ENCODE data around the gene SUPT4H1.

SUPT4H1 gene

DNA sequence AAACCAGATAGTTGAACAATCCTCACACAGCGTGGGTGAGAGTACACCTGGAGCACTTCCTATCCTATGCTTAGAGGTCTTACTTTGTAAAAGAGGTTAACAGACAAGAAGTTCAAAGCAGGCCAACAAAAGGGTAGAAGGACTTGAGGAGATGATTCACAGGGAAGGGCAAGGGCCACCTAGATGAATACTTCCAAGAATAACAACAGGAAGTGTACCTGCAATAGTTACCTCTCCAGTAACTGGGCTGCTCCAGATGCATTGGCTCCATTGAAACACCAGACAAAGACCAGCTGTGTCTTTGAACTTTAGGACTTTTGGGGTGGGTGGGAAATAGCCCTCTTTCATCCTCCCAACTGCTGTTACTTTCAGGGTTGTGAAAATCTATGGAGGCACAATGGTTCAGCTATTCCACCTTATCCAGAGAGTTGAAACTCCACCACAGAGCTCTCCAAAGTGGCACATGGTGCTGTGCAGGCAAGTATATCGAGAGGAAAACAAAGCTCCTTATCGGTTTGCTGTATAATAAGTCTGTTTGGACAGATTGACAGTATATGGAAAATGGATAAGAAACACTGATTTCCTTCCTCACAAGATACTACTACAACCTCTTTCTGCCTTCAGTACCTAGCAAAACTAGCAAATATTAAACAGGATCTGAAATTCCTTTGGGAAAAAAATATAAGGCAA is 42.7 kb upstream of the SUPT4H1 start:
- in situ Hi-C loops (cut with MboI; ENCODE audit: low sequenced_read_pairs, unreplicated experiment), result no loop called here
- TF ChIP-seq, protein P1, sequence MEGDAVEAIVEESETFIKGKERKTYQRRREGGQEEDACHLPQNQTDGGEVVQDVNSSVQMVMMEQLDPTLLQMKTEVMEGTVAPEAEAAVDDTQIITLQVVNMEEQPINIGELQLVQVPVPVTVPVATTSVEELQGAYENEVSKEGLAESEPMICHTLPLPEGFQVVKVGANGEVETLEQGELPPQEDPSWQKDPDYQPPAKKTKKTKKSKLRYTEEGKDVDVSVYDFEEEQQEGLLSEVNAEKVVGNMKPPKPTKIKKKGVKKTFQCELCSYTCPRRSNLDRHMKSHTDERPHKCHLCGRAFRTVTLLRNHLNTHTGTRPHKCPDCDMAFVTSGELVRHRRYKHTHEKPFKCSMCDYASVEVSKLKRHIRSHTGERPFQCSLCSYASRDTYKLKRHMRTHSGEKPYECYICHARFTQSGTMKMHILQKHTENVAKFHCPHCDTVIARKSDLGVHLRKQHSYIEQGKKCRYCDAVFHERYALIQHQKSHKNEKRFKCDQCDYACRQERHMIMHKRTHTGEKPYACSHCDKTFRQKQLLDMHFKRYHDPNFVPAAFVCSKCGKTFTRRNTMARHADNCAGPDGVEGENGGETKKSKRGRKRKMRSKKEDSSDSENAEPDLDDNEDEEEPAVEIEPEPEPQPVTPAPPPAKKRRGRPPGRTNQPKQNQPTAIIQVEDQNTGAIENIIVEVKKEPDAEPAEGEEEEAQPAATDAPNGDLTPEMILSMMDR (IDR thresholded peaks at IDR 0.05; ENCODE audit: borderline replicate concordance, control extremely low read depth, extremely low read depth, insufficient read depth, missing control alignments), result no peak
- DNase-seq (ENCODE audit: low spot score), result no peak

DNA sequence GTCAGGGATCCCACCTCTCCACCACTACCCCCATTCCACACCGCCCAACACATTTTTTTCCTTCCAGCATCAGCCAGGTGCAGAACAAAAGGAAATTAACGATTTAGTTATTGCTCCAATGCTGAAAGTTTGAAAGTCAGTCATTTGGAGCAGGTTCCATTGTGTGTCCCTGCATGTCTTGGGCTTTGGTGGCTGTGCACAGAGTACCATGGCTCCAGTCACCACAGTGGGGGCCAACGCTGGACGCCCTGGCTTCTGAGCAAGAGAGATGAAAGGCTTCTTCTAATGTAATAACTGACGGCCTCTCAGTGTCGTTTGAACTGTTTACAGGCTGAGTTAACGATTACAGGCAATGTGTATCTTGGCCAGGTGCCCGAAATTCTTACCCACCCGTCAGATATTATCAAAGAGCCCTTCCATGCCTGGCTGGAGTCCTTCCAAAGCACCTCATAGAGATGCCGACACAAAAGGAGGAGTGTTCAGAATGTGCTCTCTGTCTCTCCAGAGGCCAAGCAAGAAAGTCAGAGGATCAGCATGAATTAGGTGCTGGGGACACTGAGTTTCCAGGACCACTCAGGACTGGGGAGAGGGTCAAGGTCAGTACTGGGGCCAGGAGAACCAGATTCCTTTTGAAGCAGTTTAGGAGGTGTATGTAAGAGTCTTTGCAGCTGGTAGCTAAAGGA is 39.4 kb upstream of the SUPT4H1 start:
- TF ChIP-seq, protein P1 (IDR thresholded peaks at IDR 0.05; ENCODE audit: borderline replicate concordance, control extremely low read depth, extremely low read depth, insufficient read depth, missing control alignments), result no peak
- in situ Hi-C loops (cut with MboI; ENCODE audit: low sequenced_read_pairs, unreplicated experiment), result no loop called here
- no peak for DNase-seq (ENCODE audit: low spot score)

- TF ChIP-seq, protein P1 (IDR thresholded peaks at IDR 0.05; ENCODE audit: borderline replicate concordance, control extremely low read depth, extremely low read depth, insufficient read depth, missing control alignments), result no peak
- in situ Hi-C loops (cut with MboI; ENCODE audit: low sequenced_read_pairs, unreplicated experiment), result no loop called here
- no peak for DNase-seq (ENCODE audit: low spot score)
Observed at GRCh38 chr17:58390884-58391283, 38.9 kb upstream of the SUPT4H1 start.

DNA sequence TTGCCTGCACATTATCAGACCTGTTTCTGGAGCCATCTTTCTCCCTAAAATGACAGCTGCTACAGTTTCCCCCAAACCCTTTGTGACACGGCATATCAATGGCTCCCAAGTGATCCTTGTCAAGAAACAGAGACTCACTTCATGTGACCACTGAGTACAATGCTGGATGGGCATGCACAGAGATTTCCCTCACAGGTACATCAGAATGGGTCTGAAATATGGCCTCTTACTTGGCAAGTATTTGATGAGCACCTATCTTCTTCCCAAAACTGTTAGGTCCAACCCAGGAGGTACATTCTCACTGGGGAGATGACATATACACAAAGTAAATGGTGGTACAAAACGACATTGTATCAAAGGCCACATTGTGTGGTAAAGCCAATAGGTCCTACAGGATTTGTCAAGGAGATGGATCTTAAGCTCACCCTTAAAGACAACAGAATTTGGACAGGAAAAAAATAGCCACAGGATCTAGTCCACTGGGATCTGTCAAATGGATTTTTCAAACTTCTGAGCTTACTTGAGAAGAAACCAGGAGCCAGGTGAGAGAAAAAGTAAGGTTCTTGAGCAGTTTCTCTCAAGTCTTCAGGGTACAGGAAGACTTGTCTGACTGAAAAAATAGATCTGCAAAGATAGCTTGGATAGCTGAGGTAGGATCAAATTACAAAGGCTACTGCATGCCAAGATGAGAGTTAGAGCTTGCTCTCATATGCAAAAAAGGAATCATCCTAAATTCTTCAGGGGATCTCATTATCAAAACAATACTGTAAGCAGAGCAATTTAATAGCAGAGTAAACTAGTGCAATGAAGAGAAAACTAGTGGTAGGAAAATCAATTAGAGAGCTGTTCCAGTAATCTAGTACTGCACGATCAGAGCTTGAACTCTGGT is 36.5 kb upstream of the SUPT4H1 start:
- in situ Hi-C loops (cut with MboI; ENCODE audit: low sequenced_read_pairs, unreplicated experiment), result no loop called here
- TF ChIP-seq, protein P1 (IDR thresholded peaks at IDR 0.05; ENCODE audit: borderline replicate concordance, control extremely low read depth, extremely low read depth, insufficient read depth, missing control alignments), result no peak
- DNase-seq (ENCODE audit: low spot score), result no peak

GRCh38 chr17:58387834-58388233 is 35.8 kb upstream of the SUPT4H1 start:
- no peak for DNase-seq (ENCODE audit: low spot score)
- in situ Hi-C loops (cut with MboI; ENCODE audit: low sequenced_read_pairs, unreplicated experiment), result no loop called here
- TF ChIP-seq, protein P1 (IDR thresholded peaks at IDR 0.05; ENCODE audit: borderline replicate concordance, control extremely low read depth, extremely low read depth, insufficient read depth, missing control alignments), result no peak

GRCh38 chr17:58386708-58387107 is 34.7 kb upstream of the SUPT4H1 start:
- DNase-seq (ENCODE audit: low spot score), result no peak
- TF ChIP-seq, protein P1 (IDR thresholded peaks at IDR 0.05; ENCODE audit: borderline replicate concordance, control extremely low read depth, extremely low read depth, insufficient read depth, missing control alignments), result no peak
- in situ Hi-C loops (cut with MboI; ENCODE audit: low sequenced_read_pairs, unreplicated experiment), result no loop called here
